Renal cortex interstitium (tissue), 11 donors: ENCODE results near the gene KLHL18. TPM values are rescaled to one million over a fixed set of nuclear protein-coding genes. Genes with fewer than 3 reads are reported as not detected.
A peak's percentile ranks its signal among the peaks of the same experiment; 100 is the strongest.

ENCODE experiments used
- DNase-seq, 11 donors: peaks; one replicate each; pipeline ENCODE4 v3.0.0-alpha.2; 2013; ENCODE audit warnings: low read depth in 9 of 11, low spot score in 4 of 11; ENCODE audit errors: extremely low read depth in 1 of 11
- polyA plus RNA-seq, 3 donors: library from polyadenylated mRNA; unstranded; fragments of 120-200 nt; gene quantifications; one replicate each; pipeline ENCODE4 v1.2.1, GENCODE V29; 2013; ENCODE audit not compliant: insufficient read length in 3 of 3

KLHL18 gene
- polyA plus RNA-seq, 3 donors: 11.2 to 14.7 (median 14.3) TPM

GRCh38 chr3:47378869-47379268 is 96.1 kb downstream of the KLHL18 start:
- DNase-seq: no peak

- no peak for DNase-seq
These were observed 96.7 kb downstream of the KLHL18 start for GRCh38 chr3:47379411-47379899.

GRCh38 chr3:47380026-47380600 is 97.4 kb downstream of the KLHL18 start:
- DNase-seq: no peak

GRCh38 chr3:47380601-47381316 is 98.0 kb downstream of the KLHL18 start, which contains the start of gene PTPN23:
PTPN23 (plus strand) TSS chr3:47381021; CDS start chr3:47381097, 76 bp downstream.
- DNase-seq: peak; percentile 97 to 100 (median 99)

GRCh38 chr3:47381317-47382157 is 98.8 kb downstream of the KLHL18 start:
- DNase-seq: peak; percentile 66 to 86 (median 77)

GRCh38 chr3:47384425-47384824 is 101.7 kb downstream of the KLHL18 start:
- DNase-seq: no peak

GRCh38 chr3:47385007-47385406 is 102.3 kb downstream of the KLHL18 start:
- no peak for DNase-seq

- DNase-seq: no peak
These were observed 103.1 kb downstream of the KLHL18 start for GRCh38 chr3:47385796-47386195.

GRCh38 chr3:47392933-47393332 is 110.2 kb downstream of the KLHL18 start:
- DNase-seq: no peak

GRCh38 chr3:47394140-47394870 is 111.6 kb downstream of the KLHL18 start:
- peak in 3 of 11 donors; percentile 29 to 36 (median 30) for DNase-seq

GRCh38 chr3:47394881-47395280 is 112.1 kb downstream of the KLHL18 start:
- DNase-seq: no peak

Other genes starting within 250 kb of the KLHL18 start
- gene SETD2, start 118.8 kb upstream of the KLHL18 start, polyA plus RNA-seq: 10 to 100 TPM; 66.5 to 74.7 (median 67.2) TPM
- 10 to 100 TPM; 22.4 to 26.0 (median 24.4) TPM for gene KIF9, start 145 bp upstream of the KLHL18 start, polyA plus RNA-seq
- 10 to 100 TPM; 22.9 to 33.8 (median 31.6) TPM for gene PTPN23, start 98.1 kb downstream of the KLHL18 start, polyA plus RNA-seq
- gene SCAP, start 193.0 kb downstream of the KLHL18 start, polyA plus RNA-seq: 10 to 100 TPM; 68.2 to 89.0 (median 79.0) TPM
- gene ELP6, start 230.8 kb downstream of the KLHL18 start, polyA plus RNA-seq: 10 to 100 TPM; 36.1 to 49.3 (median 45.3) TPM